SHP77 treated with DMSO at 0.1 percent for 48 hours (cell line): Measurements from ENCODE around the gene LRRC73.
"Not testable (repeated sequence)": the region's sequence is repeated elsewhere in the genome, so short reads cannot be mapped to it uniquely, and the experiment has no call there.

ENCODE experiments used
- DNase-seq: peaks from one replicate; lab custom pipeline; 2025; lab: John Stamatoyannopoulos, UW

Gene LRRC73

GRCh38 chr6:43492673-43493072, 17.5 kb downstream of the LRRC73 start:
- DNase-seq: no peak

DNA sequence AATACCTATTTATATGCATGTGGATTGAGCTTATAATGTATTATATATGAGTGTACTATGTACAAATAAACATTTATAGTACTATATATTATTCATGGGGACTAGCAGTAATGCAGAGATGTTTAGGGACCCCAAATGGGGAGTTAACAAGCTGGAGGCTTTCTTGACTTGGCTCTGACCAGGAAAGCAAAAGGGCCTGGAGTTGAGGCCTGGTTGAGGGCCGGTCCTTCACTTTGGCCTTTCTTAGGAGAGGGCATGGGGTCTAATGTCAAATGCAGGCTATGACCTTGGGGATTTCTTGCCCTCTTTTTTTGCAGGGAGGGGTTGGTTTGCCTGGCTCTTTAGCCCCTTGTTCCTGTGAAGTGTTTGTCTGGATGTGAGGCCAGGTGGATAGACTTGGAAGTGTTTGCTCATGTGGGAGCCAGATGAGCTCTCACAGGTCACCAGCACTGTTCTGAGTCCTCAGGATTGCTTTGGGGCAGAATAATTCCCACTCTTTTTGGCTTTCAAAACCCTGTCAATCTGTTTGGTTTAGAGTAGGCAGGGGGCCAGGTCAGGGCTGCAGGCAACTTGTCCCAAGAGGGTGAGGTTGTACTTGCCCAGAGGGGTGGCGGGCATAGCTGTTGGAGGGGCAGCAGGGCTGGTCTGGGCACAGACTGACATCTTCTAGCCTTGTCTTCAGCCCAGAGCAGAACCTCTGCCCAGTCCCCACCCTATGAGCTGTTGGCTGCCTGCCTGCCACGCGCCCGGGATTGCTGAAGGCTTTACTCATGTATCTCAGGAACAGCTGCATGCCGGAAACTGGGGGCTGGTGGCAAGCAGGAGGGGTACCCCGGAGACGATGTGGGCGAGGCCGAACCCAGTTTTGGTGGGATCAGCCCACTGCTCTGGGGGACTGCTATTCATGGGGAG, 18.1 kb downstream of the LRRC73 start:
- DNase-seq: no peak

DNA sequence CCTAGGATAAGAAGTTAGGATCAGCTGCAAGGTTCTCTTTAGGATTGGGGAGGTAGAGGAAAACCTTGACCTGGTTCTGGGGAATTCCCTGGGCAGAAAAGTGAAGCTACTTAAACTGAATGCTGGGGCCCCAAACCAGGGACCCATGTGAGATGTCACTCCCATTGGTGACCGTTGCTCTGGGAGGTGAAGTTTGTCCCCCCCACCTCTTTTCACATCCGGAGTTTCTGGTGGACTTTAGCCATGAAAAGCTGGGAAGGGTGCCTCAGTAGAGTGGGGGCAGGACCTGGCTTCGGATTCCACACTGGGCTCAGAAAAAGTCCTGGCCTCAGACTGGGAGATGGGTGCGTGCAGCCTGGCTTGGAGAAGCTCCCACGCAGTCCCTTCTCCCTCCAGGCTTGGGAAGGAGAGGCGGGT, 19.6 kb downstream of the LRRC73 start:
- DNase-seq: no peak

DNA sequence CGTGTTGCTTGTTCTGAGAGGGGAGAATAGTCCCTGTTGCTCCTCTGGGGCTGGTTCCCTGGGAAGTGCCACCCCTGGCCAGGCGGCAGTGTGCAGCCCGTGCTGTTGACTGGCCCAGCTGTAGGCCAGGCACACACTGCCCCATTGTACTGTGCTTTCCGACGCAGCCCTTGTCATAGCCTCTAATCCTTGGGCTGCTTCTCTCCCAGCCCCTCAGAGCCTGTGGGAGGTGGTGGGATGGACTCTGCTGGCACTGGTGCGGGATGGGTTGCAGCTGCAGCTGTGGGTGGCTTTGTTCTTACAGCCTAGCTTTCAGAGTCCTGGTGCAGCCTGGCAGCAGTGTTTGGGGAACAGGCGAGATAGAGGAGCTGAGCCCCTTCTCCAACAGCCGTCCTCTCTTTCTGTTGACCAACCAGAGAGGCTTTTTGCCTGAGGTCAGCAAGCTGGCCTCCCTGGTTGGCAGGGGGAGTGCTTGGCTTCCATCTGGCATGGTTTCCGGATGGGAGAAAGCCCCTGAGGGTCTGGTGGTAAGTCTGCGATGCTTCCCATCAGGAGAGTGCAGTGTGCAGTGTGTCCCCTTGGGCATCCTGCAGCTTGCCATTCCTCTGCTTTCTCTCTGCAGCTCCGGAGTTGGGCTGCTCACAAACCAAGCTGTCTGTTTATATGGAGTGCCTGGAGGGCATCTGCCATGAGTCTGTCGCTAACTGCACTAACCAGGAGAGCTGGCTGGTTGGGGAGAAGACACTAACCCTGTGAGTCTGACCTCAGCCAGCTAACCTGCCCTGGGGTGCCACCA, 20.7 kb downstream of the LRRC73 start:
- no peak for DNase-seq

DNA sequence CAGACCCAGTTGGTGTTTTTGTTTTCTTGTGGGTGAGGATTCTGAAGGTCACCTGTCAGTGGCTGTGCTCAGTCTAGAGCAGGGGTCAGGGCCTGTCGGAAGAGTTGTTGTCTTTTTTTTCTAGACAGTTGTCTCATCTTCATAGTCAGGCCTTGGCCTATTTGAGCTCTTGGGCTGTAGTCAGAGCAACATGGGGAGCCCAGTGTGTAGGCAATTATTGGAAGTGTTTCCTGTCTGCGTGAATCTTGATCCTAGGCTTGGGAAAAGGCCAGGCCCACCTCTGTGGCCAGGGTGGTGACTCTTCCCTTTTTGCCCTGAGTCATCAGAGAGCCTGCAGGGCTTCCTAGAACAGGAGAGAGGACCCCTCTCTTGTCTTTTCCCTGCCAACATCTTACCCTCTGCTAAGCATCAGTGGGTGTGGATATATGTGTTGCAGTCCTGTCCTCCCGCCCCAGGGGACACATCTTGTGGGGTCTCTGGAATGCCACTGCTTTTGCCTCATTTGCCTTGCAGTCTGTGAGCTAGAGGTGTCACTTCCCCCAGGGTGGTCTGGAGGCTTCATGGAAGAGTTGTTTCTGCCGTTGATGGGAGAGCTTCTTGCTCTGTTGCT, 21.4 kb downstream of the LRRC73 start:
- DNase-seq: no peak

GRCh38 chr6:43481591-43482236, 28.4 kb downstream of the LRRC73 start:
- DNase-seq: no peak

DNA sequence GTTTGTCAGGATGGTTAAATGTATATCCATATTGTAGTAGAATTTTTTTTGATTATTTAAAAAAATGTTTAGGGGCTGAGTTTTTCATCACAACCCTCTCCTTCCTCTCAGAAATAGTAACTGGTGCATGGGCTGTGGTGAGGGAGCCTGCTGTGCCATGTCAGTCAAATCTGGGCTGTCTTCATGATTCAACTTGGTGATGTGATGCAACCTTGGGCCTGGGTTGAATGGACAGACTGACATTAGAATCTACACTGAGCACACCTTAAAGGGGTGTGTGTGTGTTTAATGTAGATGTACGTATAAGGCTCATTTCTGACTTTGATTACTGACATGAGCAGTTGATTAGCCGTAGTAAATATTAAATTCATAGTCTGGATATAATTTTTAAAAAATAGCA, 29.1 kb downstream of the LRRC73 start:
- DNase-seq: no peak

GRCh38 chr6:43478008-43478372, 32.2 kb downstream of the LRRC73 start:
- no peak for DNase-seq

- DNase-seq: peak; percentile 53
Measured at GRCh38 chr6:43477235-43478007, 32.7 kb downstream of the LRRC73 start, which contains the start of gene TJAP1. TSS of gene TJAP1 (plus strand) at chr6:43477570. CDS start at chr6:43499002, 21,432 bp downstream.

GRCh38 chr6:43476746-43477145, 33.4 kb downstream of the LRRC73 start:
- DNase-seq: no peak

GRCh38 chr6:43475516-43475915, 34.6 kb downstream of the LRRC73 start:
- no peak for DNase-seq

DNA sequence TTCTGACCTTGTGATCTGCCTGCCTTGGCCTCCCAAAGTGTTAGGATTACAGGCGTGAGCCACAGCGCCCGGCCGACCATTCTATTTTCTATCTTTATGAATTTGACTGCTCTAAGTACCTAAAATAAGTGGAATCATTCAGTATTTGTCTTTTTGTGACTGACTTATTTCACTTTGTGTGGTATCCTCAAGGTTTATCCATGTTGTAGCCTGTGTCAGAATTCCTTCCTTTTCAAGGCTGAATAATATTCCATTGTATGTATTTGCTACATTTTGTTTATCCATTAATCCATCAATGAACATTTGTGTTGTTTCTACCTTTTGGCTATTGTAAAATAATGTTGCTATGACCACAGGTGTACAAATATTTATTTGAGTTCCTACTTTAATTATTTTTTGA, 37.6 kb downstream of the LRRC73 start:
- DNase-seq: no peak

- DNase-seq: no peak
Measured at GRCh38 chr6:43471399-43471798, 38.7 kb downstream of the LRRC73 start.

- no peak for DNase-seq
Measured at GRCh38 chr6:43469947-43470346, 40.2 kb downstream of the LRRC73 start.

DNA sequence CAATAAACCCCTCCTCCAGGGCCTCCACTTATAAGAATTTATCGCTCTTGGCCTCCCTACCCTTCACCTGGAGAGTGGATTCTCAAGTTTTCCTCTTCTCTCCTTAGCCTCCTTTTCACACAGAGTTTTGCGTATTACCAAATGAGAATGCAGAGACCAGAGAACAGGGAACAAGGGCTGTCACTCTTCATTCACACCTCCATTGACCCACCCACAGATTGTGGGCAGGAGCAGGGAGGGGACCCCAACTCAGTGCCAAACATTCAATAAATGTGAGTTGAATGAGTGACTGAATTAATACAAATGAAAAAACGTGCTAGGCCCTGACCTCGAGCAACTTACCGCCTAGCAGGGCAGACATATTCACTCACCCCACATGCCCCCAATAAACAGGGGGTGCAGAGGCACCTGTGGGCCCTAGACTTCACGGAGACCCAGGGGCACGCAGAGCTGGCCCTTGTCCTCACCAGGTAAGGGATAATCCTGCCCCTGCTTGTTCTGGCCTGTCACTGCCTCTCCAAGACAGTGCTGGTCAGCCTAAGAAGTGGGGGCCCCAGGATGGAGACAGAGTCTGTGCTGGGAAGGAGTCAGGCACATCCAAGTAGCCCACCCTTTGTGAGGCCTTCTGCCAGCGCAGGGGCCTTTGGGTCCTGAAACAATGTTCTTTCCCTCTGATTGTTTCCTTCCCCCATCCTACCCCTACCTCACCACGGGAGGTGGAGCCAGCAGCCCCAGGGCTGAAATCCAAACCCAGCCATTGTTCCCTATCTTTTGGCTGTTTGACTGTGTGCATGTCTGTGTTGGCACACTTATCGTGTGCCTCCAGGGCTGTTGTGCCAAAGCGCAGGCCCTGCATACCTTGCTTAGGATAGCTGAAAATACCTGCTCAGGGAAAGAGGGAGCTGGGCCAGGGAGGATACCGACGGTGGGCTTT, 41.1 kb downstream of the LRRC73 start:
- no peak for DNase-seq

DNA sequence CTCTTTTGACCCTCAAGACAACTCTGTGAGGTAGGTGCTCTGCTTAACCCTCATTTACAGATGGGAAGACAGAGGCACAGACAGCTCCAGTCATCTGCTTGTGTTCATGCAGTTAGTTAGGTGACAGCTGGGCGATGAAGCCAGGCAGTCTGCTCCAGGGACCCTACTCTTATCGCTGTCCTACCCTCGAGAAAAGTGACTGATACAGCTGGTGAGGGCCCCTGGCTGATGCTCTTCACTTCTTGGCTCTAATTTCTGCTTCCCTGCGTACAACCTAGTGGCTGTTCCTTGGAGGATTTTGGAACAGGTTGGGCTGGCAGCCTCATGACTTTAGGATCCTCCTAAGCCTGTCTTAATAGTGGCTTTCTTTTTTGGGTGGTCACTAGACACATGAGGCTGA, 41.9 kb downstream of the LRRC73 start:
- DNase-seq: no peak

DNA sequence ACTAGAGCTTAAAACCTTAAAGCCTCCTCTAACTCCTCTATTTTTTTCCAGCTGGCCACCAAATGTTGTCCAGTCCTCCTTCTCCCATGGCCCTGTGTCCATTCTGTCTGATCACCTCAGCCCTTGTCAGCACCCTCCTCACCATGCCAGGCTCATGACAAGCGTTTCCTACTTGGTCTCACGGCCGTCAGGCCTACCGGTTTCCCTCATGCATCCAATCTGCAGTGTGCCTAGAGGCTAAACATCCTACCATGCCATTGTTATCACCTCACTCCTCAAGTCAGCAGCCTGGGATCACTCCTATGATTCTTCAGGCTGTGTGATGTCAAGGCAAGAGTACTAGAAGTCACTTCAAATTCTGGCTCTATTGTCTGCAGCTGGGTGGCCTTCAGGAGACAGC, 42.4 kb downstream of the LRRC73 start:
- DNase-seq: no peak

GRCh38 chr6:43467265-43467664, 42.9 kb downstream of the LRRC73 start:
- not testable (repeated sequence) for DNase-seq

DNA sequence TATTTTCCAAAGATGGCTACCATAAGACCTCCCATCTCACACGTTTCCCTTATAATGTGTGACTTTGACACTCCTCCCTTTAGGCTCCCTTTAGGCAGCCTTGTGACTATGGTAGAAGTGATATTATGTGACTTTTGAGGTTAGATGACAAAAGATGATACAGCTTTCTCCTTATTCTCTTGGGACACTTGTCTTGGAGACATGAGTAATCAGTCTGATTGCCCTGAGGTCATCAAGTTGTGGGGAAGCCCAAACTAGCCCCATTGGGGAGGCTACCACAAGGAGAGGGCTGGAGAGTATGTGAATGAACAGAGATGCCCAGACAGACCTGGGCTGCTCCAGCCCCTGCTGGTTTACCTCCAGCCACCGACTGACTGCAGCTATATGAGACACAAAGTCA, 44.2 kb downstream of the LRRC73 start:
- no peak for DNase-seq

DNA sequence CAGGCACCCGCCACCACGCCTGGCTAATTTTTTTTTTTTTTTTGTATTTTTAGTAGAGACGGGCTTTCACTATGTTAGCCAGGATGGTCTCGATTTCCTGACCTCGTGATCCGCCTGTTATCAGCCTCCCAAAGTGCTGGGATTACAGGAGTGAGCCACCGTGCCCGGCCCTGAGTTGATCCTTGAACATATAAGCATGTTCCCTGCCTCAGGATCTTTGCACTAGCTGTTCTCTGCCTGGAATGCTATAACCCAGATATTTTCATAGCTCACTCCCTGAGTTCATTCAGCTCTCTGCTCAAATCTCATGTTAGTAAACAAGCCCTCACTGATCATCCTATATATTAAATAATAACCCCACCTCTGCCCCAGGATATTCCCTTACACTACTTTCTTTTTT, 45.8 kb downstream of the LRRC73 start:
- DNase-seq: no peak
